Urothelium cell line (cell line): Measurements from ENCODE around the gene MOB2.
"Not testable (repeated sequence)": the region's sequence is repeated elsewhere in the genome, so short reads cannot be mapped to it uniquely, and the experiment has no call there.

Experiments
- DNase-seq: peaks from one replicate; pipeline ENCODE4 v3.0.0; 2011; ENCODE audit warnings: low spot score, mixed read lengths
- FAIRE-seq: peaks from 2 replicates; lab custom pipeline; 2011; peaks lifted over from hg19 to GRCh38; lab: Jason Lieb, UNC

Gene MOB2

GRCh38 chr11:1446623-1447022 is 40.0 kb downstream of the MOB2 start:
- DNase-seq (no peak), FAIRE-seq (no peak)

DNA sequence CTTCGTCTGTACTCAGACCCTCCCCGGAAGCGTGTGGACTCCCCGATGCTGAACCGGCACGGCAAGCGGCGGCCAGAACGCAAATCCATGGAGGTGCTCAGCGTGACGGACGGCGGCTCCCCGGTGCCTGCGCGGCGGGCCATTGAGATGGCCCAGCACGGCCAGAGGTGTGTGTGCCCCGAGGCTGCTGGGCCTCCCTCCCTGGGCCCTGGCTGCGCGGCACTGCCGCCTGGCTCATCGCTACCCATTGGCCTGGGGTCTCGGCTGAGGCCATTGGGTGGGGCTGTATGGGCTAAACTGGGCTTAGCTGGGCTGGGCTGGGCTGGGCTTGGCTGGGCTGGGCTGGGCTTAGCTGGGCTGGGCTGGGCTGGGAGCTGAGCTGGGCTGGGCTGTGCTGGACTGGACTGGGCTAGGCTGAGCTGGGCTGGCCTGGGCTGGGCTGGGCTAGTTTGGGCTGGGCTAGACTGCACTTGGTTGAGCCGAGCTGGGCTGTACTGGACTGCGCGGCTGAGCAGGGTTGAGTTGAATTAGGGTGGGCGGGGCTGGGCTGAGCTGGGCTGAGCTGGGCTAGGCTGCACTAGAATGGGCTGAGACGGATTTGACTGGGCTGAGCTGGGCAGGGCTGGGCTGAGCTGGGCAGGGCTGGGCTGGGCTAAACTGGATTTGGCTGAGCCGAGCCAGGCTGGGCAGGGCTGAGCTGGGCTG is 40.7 kb downstream of the MOB2 start:
- FAIRE-seq (no peak), DNase-seq (no peak)

GRCh38 chr11:1444823-1445422 is 41.7 kb downstream of the MOB2 start:
- no peak for FAIRE-seq

GRCh38 chr11:1444321-1444720 is 42.3 kb downstream of the MOB2 start:
- no peak for DNase-seq
- FAIRE-seq: no peak

More at GRCh38 chr11:1444823-1445422, 41.7 kb downstream of the MOB2 start:
- DNase-seq: no peak

DNA sequence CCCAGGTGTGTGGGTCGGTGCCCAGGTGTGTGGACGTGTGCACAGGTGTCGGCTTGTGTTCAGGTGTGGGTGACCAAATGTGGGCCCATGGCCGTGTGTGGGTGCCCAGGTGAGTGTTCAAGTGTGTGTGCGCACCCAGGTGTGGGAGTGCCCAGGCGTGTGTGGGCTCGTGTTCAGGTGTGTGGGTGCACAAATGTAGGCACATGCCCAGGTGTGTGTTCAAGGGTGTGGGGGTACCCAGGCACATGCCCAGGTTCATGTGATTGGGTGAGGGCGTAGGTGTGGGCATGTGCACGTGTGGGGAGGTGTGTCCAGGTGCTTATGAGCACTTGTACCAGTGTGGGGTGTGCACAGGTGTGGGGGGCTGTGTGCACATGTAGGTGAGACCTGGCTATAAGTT is 42.8 kb downstream of the MOB2 start:
- no peak for FAIRE-seq

GRCh38 chr11:1442807-1443366 is 43.7 kb downstream of the MOB2 start:
- DNase-seq (no peak), FAIRE-seq (no peak)

More for the DNA sequence above, 42.8 kb downstream of the MOB2 start:
- no peak for DNase-seq

DNA sequence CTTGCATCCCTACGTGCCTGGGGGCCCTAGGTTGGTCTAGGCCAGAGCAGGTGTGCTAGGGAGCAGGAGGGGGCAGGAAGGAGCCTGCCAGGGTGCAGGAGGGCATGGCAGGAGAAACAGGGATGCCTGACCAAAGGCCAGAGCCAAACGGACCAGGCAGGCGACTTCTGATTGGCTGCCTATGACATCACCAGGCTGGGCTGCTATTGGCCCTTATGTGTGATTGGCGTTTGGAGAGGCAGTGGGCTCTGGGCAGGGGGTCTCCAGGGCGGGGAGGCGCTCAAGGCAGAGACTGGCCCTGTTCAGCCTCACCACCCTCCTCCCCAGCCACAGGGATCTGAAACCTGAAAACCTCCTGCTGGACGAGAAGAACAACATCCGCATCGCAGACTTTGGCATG is 44.4 kb downstream of the MOB2 start:
- FAIRE-seq: no peak
- DNase-seq: no peak

DNA sequence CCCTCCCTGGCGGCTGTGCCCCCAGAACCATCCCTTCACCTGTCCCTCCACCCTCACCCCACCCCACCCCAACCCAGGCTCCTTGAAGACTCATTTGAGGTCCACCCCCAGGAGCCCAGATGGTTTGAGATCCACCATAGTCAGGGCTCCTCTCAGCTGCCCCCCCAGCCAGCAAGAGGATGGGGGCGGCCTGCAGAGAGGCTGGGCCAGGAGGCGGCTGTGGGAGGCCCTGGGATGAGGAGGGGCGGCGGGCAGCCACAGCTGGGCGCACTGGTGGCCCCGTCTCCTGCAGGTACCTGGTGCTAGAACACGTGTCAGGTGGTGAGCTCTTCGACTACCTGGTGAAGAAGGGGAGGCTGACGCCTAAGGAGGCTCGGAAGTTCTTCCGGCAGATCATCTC is 46.1 kb downstream of the MOB2 start:
- no peak for FAIRE-seq

DNA sequence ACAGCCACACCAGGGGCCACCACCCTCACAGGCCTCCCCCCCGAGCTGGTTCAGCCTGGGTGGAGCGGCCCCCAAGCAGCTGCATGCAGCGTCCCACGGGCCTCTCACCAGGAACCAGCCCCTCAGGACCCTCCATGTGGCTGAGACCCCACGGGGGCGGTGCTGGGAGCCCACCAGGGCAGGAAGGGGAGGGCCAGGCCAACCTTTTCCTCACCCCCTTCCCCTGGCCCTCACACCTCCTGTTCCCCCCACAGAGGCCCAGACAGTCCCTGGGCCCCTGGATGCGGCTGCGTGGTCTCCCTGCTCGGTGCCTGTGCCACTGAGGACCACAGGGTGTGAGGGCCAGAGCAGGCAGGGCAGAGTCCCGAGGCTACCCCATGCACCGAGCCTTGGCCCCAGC is 46.5 kb downstream of the MOB2 start:
- FAIRE-seq (no peak), DNase-seq (no peak)

More for the DNA sequence above, 46.1 kb downstream of the MOB2 start:
- no peak for DNase-seq

DNA sequence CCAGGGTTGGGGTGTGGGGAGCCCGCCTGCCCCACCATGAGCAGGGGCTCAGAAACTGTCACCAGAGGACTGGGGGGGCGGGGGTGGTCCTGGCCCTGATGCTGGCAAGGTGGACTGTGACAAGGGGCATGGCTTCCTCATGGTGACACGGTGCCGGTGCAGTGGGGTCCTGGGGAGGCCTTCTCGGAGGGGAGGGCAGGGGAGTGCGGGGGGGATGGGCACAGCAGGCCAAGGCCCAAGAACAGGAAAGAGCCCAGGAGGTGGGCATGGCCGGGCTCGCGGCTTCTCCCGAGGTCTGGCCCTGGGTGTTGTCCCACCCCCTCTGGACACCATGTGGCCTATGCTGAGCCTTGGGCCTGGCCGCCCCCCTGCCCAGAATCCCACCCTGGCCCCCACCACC is 47.2 kb downstream of the MOB2 start:
- DNase-seq: no peak
- FAIRE-seq: no peak

DNA sequence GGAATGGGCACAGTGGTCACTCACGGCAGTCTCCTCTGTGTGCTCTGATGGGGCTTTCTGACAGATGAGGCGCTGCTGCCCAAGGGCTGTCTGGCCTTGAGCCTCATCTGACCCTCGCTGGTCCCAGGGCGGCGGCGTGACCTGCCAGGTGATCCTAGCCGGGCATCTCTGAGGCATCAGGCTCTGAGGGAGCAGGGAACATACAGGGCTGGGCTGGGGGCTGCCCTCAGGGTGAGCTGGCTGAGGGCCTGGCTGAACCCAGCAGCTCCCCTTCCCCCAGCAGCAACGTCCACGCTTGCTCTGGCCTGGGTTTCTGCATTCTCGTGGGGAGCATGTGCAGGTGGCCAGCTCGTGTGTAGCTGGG is 47.6 kb downstream of the MOB2 start:
- FAIRE-seq (no peak), DNase-seq (no peak)

DNA sequence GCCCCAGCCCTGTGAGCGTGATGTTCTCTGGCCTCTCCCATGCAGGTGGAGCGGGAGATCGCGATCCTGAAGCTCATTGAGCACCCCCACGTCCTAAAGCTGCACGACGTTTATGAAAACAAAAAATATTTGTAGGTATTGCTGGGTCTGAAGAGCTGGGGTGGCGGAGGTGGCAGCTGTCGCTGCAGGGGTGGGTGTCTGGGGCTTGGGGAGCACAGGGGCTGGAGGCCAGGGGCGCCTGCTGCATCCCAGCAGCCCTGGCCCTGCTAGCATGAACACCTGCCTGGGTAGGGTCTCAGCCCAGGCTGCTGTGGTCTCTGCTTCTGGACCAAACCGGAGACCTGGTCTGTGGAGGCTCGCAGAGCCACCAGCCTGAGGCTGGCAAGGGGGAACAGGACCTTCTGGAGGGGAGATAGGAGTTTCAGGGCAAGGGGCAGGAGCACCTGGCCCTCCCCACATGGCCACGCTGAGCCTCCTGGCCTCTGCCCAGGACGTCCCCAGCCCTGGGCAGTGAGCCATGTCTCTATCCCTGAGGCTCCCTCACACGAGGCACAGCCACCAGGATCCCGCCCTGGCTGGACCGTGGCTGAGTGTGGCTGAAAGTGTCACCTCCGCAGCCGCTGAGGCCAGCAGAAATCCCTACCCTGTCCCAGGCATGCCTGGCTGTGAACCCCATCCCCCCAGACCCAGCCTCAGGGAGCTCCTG is 48.2 kb downstream of the MOB2 start:
- no peak for DNase-seq
- FAIRE-seq: no peak

GRCh38 chr11:1437500-1437899 is 49.1 kb downstream of the MOB2 start:
- DNase-seq (no peak), FAIRE-seq (no peak)

GRCh38 chr11:1436468-1437039 is 50.0 kb downstream of the MOB2 start:
- DNase-seq: no peak
- no peak for FAIRE-seq

GRCh38 chr11:1435820-1436467 is 50.6 kb downstream of the MOB2 start:
- FAIRE-seq: no peak
- no peak for DNase-seq

DNA sequence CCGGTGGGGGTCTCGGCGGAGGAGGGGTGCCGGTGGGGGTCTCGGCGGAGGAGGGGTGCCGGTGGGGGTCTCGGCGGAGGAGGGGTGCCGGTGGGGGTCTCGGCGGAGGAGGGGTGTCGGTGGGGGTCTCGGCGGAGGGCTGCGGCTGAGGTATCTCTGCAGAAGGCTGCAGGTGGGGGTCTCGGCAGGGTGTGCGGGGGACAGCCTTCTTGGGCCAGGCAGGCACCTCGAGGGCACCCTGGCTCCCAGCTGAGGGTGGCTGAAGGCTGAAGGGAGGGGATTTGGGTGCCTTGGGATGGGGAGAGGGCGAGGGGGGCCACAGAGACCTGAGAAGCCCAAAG is 51.1 kb downstream of the MOB2 start:
- not testable (repeated sequence) for DNase-seq, FAIRE-seq

GRCh38 chr11:1433977-1434640 is 52.5 kb downstream of the MOB2 start:
- DNase-seq: no peak
- FAIRE-seq: no peak

DNA sequence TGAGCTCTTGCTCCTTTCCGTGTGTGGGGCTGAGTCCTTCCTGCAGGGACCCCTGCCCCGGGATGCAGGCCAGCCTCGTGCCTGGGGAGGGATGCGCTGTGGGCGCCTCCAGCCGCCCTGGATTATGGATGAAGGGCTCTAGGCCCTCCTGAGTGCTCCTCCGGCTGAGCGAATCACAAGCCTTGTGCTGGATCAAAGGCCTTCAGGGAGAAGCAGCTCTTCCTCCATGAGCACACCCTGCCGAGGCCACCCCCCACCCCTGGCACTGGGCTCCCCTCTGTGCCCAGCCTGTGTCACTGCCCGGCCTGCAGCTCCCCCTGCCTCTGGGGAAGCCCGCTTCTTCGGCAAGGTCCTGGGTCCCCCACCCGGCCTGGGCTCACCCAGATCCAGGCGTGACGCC is 53.0 kb downstream of the MOB2 start:
- FAIRE-seq: no peak
- no peak for DNase-seq

DNA sequence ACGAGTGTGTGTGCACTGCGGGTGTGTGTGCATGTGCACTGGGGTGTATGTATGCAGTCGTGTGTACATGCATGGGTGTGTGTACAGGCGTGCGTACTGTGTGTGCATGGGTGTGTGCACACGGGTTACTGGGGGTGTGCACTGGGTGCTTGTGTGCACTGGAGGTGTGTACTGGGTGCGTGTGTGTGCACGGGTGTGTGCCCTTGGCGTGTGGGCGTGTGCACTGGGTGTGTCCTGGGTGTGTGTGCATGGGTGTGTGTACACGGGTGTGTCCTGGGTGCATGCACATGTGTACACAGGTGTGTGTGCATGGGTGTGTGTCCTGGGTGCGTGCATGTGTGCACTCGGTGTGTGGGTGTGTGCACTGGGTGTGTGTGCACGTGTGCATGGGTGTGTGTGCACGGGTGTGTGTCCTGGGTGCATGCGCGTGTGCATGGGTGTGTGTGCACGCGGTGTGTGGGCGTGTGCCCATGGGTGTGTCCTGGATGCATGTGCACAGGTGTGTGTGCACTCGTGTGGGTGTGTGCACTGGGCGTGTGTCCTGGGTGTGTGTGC is 57.7 kb downstream of the MOB2 start:
- FAIRE-seq (peak; percentile 56), DNase-seq (no peak)

- FAIRE-seq (no peak), DNase-seq (no peak)
Measured at GRCh38 chr11:1425439-1425838, 61.1 kb downstream of the MOB2 start.
